ENCODE measurements around the gene IL15RA.

The IL15RA gene

DNA sequence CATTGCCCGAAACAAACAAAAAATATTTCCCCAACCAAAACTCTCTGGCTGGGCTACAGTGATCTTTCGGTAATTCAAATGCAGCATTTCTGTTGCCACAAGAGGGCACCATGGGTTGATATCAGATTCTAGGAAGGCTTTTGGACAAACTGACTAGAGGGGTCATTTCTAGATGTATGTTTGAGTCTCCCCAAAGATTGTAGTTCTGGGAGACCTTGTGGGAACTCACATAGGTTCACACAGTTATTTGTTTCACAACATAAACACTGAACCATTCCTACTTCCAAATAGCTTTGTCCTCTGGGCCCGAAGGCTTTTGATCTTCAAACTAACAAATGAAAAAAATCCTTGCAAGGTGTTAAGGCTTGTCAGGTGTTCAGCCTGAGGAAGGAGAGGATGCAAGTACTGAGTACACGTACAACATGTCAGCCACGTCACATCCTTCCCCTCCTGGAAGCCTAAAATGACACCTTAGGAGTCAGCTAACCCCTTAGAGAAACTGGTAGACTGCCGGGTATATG, 37.0 kb upstream of the IL15RA start:
- no peak for DNase-seq (ENCODE audit: extremely low read depth, insufficient read length)
- TF ChIP-seq, protein P1, sequence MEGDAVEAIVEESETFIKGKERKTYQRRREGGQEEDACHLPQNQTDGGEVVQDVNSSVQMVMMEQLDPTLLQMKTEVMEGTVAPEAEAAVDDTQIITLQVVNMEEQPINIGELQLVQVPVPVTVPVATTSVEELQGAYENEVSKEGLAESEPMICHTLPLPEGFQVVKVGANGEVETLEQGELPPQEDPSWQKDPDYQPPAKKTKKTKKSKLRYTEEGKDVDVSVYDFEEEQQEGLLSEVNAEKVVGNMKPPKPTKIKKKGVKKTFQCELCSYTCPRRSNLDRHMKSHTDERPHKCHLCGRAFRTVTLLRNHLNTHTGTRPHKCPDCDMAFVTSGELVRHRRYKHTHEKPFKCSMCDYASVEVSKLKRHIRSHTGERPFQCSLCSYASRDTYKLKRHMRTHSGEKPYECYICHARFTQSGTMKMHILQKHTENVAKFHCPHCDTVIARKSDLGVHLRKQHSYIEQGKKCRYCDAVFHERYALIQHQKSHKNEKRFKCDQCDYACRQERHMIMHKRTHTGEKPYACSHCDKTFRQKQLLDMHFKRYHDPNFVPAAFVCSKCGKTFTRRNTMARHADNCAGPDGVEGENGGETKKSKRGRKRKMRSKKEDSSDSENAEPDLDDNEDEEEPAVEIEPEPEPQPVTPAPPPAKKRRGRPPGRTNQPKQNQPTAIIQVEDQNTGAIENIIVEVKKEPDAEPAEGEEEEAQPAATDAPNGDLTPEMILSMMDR (IDR thresholded peaks at IDR 0.05; ENCODE audit: insufficient read depth, low read length, poor library complexity, severe bottlenecking): peak; percentile 80
- H3K4me3 ChIP-seq (replicated peaks; ENCODE audit: low read depth, low read length): no peak overlapping the region
- H3K36me3 ChIP-seq (ENCODE audit: control insufficient read depth, insufficient read depth, low read length): no peaks in the 10 kb centered on the region
- H3K27me3 ChIP-seq (replicated peaks; ENCODE audit: control insufficient read depth, insufficient read depth, low read length): no peaks in the 10 kb centered on the region

DNA sequence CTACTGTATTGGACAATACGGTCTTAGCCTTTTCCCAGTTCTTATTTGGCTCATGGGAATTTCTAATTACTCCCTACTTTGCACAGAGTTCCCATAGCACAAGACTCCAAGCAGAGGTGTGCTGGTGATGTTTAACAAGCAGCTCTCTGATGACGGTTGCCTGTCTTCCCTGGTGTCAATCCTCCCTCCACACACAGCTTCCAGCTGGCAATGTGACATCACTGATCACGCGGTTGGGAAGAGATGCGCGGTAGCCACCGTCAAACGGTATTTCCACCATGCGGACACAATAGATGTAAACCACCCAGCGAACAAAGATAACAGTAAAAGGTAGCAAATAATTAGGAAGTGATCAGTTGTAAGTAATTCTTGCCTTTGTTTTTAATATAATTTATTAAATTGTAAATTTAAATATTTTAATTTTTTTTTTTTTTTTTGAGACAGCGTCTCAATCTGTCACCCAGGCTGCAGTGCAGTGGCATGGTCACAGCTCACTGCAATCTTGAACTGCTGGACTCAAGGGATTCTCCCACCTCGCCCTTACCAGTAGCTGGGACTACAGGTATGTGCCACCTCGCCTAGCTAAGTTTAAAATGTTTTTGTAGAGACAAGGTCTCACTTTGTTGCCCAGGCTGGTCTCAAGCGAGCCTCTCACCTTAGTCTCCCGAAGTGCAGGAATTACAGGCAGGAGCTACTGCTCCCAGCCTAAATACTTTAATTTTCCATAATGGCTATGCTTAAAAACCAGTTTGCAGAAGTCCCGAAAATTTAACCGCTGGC, 36.3 kb upstream of the IL15RA start:
- DNase-seq (ENCODE audit: extremely low read depth, insufficient read length): no peak
- TF ChIP-seq, protein P1 (IDR thresholded peaks at IDR 0.05; ENCODE audit: insufficient read depth, low read length, poor library complexity, severe bottlenecking): no peak
- Histone ChIP-seq H3K36me3 (ENCODE audit: control insufficient read depth, insufficient read depth, low read length) (no peaks in the 10 kb centered on the region), H3K4me3 (replicated peaks; ENCODE audit: low read depth, low read length) (no peak overlapping the region), H3K27me3 (replicated peaks; ENCODE audit: control insufficient read depth, insufficient read depth, low read length) (no peaks in the 10 kb centered on the region)

DNA sequence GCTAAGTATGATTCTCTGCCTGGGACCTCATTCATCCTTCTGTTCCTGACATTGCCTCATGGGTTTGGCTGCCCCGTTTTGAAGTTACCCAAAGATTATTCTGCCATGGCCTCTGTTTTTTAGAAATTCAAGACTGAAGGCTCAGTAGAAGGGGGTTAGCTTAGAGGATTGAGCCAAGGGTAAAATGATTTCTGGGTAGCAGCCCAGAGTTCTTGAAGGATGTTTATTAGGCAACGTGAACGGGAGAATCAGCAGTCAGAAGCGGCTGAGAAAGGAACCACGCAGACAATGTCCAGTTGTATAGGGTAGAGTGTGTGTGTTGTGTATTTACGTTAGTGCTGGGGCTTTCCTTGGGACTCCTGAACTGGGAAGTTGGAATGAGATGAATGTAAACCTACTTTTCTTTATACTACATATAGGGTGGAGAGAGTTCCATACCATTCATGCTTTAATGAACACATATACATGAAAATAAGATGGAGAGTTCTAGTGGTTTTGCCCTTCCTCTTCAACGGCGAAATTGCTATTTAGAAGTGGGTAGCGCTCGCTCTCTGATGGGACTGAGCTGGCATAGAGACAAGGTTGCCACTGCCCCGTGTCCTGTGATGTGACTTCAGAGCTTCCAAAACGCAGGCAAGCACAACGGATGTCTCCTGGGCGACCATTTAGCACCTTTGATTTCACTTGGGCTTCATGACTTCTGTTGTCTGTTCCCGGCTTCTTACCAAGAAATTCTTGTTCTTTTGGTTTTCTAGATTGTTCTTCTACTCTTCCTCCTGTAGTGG, 35.0 kb upstream of the IL15RA start:
- H3K27me3 ChIP-seq (replicated peaks; ENCODE audit: control insufficient read depth, insufficient read depth, low read length): no peaks in the 10 kb centered on the region
- TF ChIP-seq, protein P1 (IDR thresholded peaks at IDR 0.05; ENCODE audit: insufficient read depth, low read length, poor library complexity, severe bottlenecking): no peak
- no peak overlapping the region for H3K4me3 ChIP-seq (replicated peaks; ENCODE audit: low read depth, low read length)
- no peaks in the 10 kb centered on the region for H3K36me3 ChIP-seq (ENCODE audit: control insufficient read depth, insufficient read depth, low read length)
- no peak for DNase-seq (ENCODE audit: extremely low read depth, insufficient read length)

DNA sequence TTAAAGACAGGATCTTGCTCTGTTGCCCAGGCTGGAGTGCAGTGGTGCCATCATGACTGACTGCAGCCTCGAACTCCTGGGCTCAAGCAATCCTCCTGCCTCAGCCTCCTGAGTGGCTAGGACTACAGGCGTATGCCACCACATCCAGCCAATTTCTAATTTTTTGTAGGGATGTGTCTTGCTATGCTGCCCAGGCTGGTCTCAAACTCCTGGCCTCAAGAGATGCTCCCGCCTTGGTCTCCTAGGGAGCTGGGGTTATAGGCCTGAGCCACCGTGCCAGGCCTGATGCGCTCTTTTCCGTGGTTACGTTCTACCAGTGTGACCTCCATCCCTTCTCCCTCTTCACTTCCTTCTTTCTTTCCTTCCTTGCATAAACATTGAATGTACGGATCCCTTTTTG, 34.2 kb upstream of the IL15RA start:
- Histone ChIP-seq H3K27me3 (replicated peaks; ENCODE audit: control insufficient read depth, insufficient read depth, low read length) (no peaks in the 10 kb centered on the region), H3K36me3 (ENCODE audit: control insufficient read depth, insufficient read depth, low read length) (no peaks in the 10 kb centered on the region), H3K4me3 (replicated peaks; ENCODE audit: low read depth, low read length) (no peak overlapping the region)
- no peak for DNase-seq (ENCODE audit: extremely low read depth, insufficient read length)
- TF ChIP-seq, protein P1 (IDR thresholded peaks at IDR 0.05; ENCODE audit: insufficient read depth, low read length, poor library complexity, severe bottlenecking): no peak

DNA sequence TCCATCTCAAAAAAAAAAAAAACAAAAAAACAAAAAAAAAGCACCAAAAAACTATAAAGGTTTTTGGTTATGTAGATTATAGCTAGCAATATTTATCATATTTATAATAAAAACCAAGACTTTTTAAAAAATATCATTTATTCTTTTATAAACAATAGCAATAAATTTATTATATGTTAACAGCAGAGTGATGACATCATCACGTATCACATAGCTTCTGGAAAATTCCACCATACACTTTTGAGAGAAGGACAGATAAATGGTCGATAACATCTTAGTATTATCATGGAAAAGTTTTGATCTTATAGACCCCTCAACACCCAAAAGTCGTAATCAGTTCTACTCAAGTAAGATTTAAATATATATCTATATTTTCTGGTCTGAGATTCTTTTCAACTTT, 33.2 kb upstream of the IL15RA start:
- no peak for DNase-seq (ENCODE audit: extremely low read depth, insufficient read length)
- Histone ChIP-seq H3K27me3 (replicated peaks; ENCODE audit: control insufficient read depth, insufficient read depth, low read length) (no peaks in the 10 kb centered on the region), H3K4me3 (replicated peaks; ENCODE audit: low read depth, low read length) (no peak overlapping the region), H3K36me3 (ENCODE audit: control insufficient read depth, insufficient read depth, low read length) (no peaks in the 10 kb centered on the region)
- TF ChIP-seq, protein P1 (IDR thresholded peaks at IDR 0.05; ENCODE audit: insufficient read depth, low read length, poor library complexity, severe bottlenecking): no peak

All from GM06990 (cell line).